ENCODE measurements around the gene NUP37.

Gene NUP37

GRCh38 chr12:102023343-102023930 lies 96.5 kb downstream of the NUP37 start:
- no peak for DNase-seq

Measured in DMS 273 treated with DMSO at 0.1 percent for 48 hours (cell line).